NT2/D1 (cell line): ENCODE results near the gene FRS3.

Experiments
- SUZ12 ChIP-seq: IDR thresholded peaks from 2 replicates; pipeline ENCODE4 v1.6.1; 2011; ENCODE audit not compliant: insufficient read length, insufficient read depth; ENCODE audit errors: extremely low read depth
- YY1 ChIP-seq: IDR thresholded peaks from 2 replicates; pipeline ENCODE4 v1.6.1; 2011; ENCODE audit not compliant: insufficient read length, insufficient read depth
- ZNF274 ChIP-seq: IDR thresholded peaks from 2 replicates; pipeline ENCODE4 v1.6.1; 2011; ENCODE audit warnings: mild to moderate bottlenecking, low read depth, low read length

DNA sequence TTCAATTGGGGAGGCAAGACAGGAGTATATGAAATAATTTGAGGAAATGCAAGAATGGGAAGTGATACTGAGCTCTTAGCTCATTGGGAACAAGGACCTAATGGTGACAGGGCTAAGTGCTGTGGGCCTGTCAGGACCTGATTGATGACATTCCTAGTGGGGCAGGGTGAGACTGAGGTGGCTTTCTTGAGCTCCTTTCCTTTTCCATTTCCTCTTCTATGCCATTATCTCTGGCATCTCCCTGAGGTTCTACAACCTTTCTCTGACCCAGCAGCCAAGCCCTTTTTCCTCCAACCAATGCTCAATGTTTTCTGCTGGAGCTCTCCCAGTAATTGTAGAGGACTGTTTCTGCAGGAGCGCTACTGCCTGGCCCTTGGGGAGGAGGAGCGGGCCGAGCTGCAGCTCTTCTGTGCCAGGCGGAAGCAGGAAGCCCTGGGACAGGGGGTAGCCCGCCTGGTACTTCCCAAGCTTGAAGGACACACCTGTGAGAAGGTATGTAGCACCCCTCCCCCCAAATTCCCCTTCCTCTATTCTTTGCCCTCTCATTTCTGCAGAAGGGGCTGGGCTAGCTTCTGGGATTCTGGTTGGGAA, 5.0 kb upstream of the FRS3 start:
- TF ChIP-seq YY1: no peak
- no peak for TF ChIP-seq SUZ12
- TF ChIP-seq ZNF274: no peak
